ENCODE data around the gene CACNG4.

CACNG4 gene

GRCh38 chr17:67041941-67042899 lies 77.7 kb downstream of the CACNG4 start:
- DNase-seq (ENCODE audit: low read depth in 2 of 2) = no peak

GRCh38 chr17:67043283-67043682 lies 78.8 kb downstream of the CACNG4 start:
- no peak for DNase-seq (ENCODE audit: low read depth in 2 of 2)

- DNase-seq (ENCODE audit: low read depth in 2 of 2) = no peak
Measured at GRCh38 chr17:67044016-67044772, 79.7 kb downstream of the CACNG4 start, which contains the start of gene CACNG1. Gene CACNG1 (plus strand): TSS chr17:67044554. CDS start chr17:67044661, 107 bp downstream.

GRCh38 chr17:67044940-67045339 lies 80.4 kb downstream of the CACNG4 start:
- DNase-seq (ENCODE audit: low read depth in 2 of 2) = no peak

- no peak for DNase-seq (ENCODE audit: low read depth in 2 of 2)
Measured at GRCh38 chr17:67046398-67046797, 81.9 kb downstream of the CACNG4 start.

GRCh38 chr17:67047382-67047781 lies 82.9 kb downstream of the CACNG4 start:
- no peak for DNase-seq (ENCODE audit: low read depth in 2 of 2)

GRCh38 chr17:67049025-67049739 lies 84.7 kb downstream of the CACNG4 start:
- DNase-seq (ENCODE audit: low read depth in 2 of 2) = no peak

- no peak for DNase-seq (ENCODE audit: low read depth in 2 of 2)
Measured at GRCh38 chr17:67050066-67050465, 85.6 kb downstream of the CACNG4 start.

GRCh38 chr17:67050471-67051154 lies 86.1 kb downstream of the CACNG4 start:
- no peak for DNase-seq (ENCODE audit: low read depth in 2 of 2)

GRCh38 chr17:67051155-67051538 lies 86.6 kb downstream of the CACNG4 start:
- no peak for DNase-seq (ENCODE audit: low read depth in 2 of 2)

- no peak for DNase-seq (ENCODE audit: low read depth in 2 of 2)
Measured at GRCh38 chr17:67051837-67052236, 87.3 kb downstream of the CACNG4 start.

- DNase-seq (ENCODE audit: low read depth in 2 of 2) = no peak
Measured at GRCh38 chr17:67052720-67053437, 88.4 kb downstream of the CACNG4 start.

GRCh38 chr17:67053438-67054000 lies 89.0 kb downstream of the CACNG4 start:
- DNase-seq (ENCODE audit: low read depth in 2 of 2) = no peak

GRCh38 chr17:67054011-67054591 lies 89.6 kb downstream of the CACNG4 start:
- no peak for DNase-seq (ENCODE audit: low read depth in 2 of 2)

- no peak for DNase-seq (ENCODE audit: low read depth in 2 of 2)
Measured at GRCh38 chr17:67054608-67055007, 90.1 kb downstream of the CACNG4 start.

GRCh38 chr17:67055041-67055443 lies 90.5 kb downstream of the CACNG4 start:
- DNase-seq (ENCODE audit: low read depth in 2 of 2) = no peak

GRCh38 chr17:67055811-67056745 lies 91.6 kb downstream of the CACNG4 start:
- DNase-seq (ENCODE audit: low read depth in 2 of 2) = no peak

- no peak for DNase-seq (ENCODE audit: low read depth in 2 of 2)
Measured at GRCh38 chr17:67056746-67057490, 92.4 kb downstream of the CACNG4 start.

All from activated CD8-positive, alpha-beta memory T cell treated with anti-CD3 and anti-CD28 coated beads for 4 hours (primary cell).